Memory B cell (primary cell): ENCODE results near the gene NR3C1.
A peak's percentile ranks its signal among the peaks of the same experiment; 100 is the strongest.
"Not testable (repeated sequence)": the region's sequence is repeated elsewhere in the genome, so short reads cannot be mapped to it uniquely, and the experiment has no call there.

Source experiments
- ATAC-seq: fragments of 150-1000 bp; cut with Tn5 transposase; 2 replicates; pipeline ENCODE4 v1.10.0; 2021; ENCODE audit warnings: low read depth, mild to moderate bottlenecking, moderate library complexity
- DNase-seq, 2 donors: peaks; one replicate each; pipeline ENCODE4 v3.0.0; 2022; ENCODE audit warnings: low spot score in 2 of 2
- H3K27ac Mint-ChIP-seq: one replicate; pipeline ENCODE4 v1.8.0; 2022; ENCODE audit warnings: mild to moderate bottlenecking, moderate library complexity, mixed read lengths
- H3K27me3 Mint-ChIP-seq: one replicate; pipeline ENCODE4 v1.8.0; 2022; ENCODE audit warnings: mixed read lengths
- H3K36me3 Mint-ChIP-seq: one replicate; pipeline ENCODE4 v1.8.0; 2022; ENCODE audit warnings: mild to moderate bottlenecking, mixed read lengths
- H3K4me1 Mint-ChIP-seq: one replicate; pipeline ENCODE4 v1.8.0; 2022; ENCODE audit warnings: mixed read lengths
- H3K4me3 Mint-ChIP-seq: one replicate; pipeline ENCODE4 v1.8.0; 2022; ENCODE audit warnings: mild to moderate bottlenecking, moderate library complexity, mixed read lengths
- H3K9me3 Mint-ChIP-seq: one replicate; pipeline ENCODE4 v1.8.0; 2022; ENCODE audit warnings: mixed read lengths

NR3C1 gene

DNA sequence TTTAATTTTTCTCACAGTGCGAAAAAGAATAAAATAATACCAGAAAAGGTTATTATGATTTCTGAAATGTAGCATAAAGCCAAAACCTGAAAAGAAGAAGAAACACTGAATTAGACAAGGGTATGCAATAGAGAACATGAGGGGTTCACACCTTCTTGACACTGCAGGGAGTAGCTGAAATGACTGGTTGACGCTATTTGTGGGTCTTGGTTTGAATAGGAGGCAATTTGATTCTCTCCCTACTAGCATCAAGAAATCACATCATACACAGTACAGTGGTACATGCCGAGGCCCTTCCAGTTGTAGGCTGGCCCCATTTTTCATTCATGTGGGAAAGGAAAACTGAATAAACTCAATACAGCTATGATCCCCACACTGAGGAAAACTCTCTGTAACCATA, 68.6 kb downstream of the NR3C1 start:
- ATAC-seq (no peak), DNase-seq (no peak)
- Mint-ChIP-seq H3K4me3 (no peak overlapping the region), H3K9me3 (no peaks in the 10 kb centered on the region), H3K27me3 (no peaks in the 10 kb centered on the region), H3K4me1 (peaks cover 21% of the 10 kb centered on the region), H3K36me3 (peaks cover 17% of the 10 kb centered on the region), H3K27ac (no peak overlapping the region)

DNA sequence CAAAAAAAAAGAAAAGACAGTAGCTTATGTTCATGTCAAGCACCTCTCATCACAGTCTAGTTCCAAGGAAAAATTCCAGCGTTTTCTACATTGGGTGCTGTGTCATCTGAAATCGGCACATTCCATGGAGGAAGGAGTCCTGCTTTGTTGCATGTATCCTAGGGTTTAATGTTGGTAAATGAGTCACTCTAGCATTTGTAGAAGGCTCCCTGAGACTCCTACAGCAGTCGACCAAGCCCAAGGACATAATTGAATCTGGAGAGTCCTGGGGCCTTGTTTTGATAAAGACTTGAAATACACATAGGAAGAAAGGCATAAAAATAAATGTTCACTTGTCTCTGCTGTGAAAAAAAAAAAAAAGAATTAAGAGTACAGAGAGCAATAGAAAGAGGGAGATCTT, 69.1 kb downstream of the NR3C1 start:
- not testable (repeated sequence) for H3K27me3 Mint-ChIP-seq, DNase-seq, H3K27ac Mint-ChIP-seq, H3K9me3 Mint-ChIP-seq, ATAC-seq, H3K4me3 Mint-ChIP-seq
- Mint-ChIP-seq H3K36me3 (peaks cover 16% of the 10 kb centered on the region), H3K4me1 (peaks cover 17% of the 10 kb centered on the region)

DNA sequence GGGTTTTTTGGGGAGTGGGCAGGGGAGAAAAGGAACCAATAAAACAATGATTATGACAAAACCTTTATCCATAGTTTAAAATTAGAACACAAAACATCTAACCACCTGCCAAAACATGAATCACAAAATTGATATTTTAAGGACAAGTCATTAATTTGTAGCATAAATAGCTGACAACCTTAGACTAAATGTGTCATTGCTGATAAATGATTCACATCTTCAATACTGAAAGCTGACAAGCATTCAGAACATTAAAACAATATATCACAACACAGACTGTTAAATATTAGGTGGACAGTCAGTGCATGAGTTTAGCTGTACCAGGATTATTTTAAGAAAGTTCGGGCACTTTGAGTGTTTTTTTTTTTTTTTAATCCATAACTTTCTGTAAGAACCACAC, 71.5 kb downstream of the NR3C1 start:
- DNase-seq (no peak), ATAC-seq (no peak)
- peaks cover 29% of the 10 kb centered on the region for H3K36me3 Mint-ChIP-seq
- peaks cover 10% of the 10 kb centered on the region for H3K9me3 Mint-ChIP-seq
- no peak overlapping the region for H3K4me3 Mint-ChIP-seq
- no peaks in the 10 kb centered on the region for H3K27me3 Mint-ChIP-seq
- peaks cover 23% of the 10 kb centered on the region for H3K4me1 Mint-ChIP-seq
- no peak overlapping the region for H3K27ac Mint-ChIP-seq

DNA sequence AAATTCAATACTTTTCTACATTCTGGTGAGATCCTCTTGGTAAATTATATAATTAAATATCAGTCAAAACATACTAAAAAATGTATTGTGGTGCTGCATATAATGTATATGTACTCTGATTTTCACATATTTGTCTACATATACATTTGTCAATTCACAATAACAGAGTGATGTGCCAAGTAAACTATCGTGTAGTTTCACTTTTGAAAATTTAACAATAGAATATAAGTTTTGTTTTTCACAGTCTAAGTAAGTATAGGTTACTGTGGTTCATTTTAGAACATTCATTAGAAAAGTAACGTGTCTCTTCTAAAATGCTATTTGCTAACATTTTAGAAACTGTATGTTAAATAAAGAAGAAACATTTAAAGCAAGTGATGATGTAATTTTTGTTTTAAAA, 73.6 kb downstream of the NR3C1 start:
- Mint-ChIP-seq H3K4me1 (peaks cover 21% of the 10 kb centered on the region), H3K27me3 (no peaks in the 10 kb centered on the region), H3K9me3 (peaks cover 14% of the 10 kb centered on the region), H3K27ac (no peak overlapping the region), H3K4me3 (no peak overlapping the region), H3K36me3 (peaks cover 32% of the 10 kb centered on the region)
- ATAC-seq: no peak
- DNase-seq: no peak

- H3K4me3 Mint-ChIP-seq: no peak overlapping the region
- H3K36me3 Mint-ChIP-seq: peaks cover 36% of the 10 kb centered on the region
- no peaks in the 10 kb centered on the region for H3K27me3 Mint-ChIP-seq
These were observed 74.8 kb downstream of the NR3C1 start for GRCh38 chr5:143328589-143329220.

DNA sequence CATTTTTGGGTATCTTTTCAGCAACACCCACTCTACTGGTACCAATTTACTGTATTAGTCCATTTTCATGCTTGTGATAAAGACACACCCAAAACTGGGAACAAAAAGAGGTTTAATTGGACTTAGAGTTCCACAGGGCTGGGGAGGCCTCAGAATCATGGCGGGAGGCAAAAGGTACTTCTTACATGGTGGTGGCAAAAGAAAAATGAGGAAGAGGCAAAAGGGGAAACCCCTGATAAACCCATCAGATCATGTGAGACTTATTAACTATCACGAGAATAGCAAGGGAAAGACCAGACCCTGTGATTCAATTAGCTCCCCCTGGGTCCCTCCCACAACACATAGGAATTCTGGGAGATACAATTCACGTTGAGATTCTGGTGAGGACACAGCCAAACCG, 78.4 kb downstream of the NR3C1 start:
- ATAC-seq, H3K27me3 Mint-ChIP-seq, DNase-seq, H3K27ac Mint-ChIP-seq, H3K4me3 Mint-ChIP-seq: not testable (repeated sequence)
- Mint-ChIP-seq H3K9me3 (peaks cover 14% of the 10 kb centered on the region), H3K36me3 (peaks cover 39% of the 10 kb centered on the region), H3K4me1 (peaks cover 33% of the 10 kb centered on the region)

More at GRCh38 chr5:143328589-143329220, 74.8 kb downstream of the NR3C1 start:
- H3K4me1 Mint-ChIP-seq: peaks cover 28% of the 10 kb centered on the region
- no peak for DNase-seq
- no peak for ATAC-seq
- peaks cover 14% of the 10 kb centered on the region for H3K9me3 Mint-ChIP-seq
- peak overlapping the region; percentile 16 for H3K27ac Mint-ChIP-seq

GRCh38 chr5:143322931-143323630, 80.4 kb downstream of the NR3C1 start:
- ATAC-seq, H3K27me3 Mint-ChIP-seq, DNase-seq, H3K27ac Mint-ChIP-seq, H3K4me3 Mint-ChIP-seq, H3K9me3 Mint-ChIP-seq: not testable (repeated sequence)
- Mint-ChIP-seq H3K36me3 (peaks cover 31% of the 10 kb centered on the region), H3K4me1 (peaks cover 31% of the 10 kb centered on the region)

- Mint-ChIP-seq H3K4me1 (peaks cover 33% of the 10 kb centered on the region), H3K27me3 (no peaks in the 10 kb centered on the region), H3K36me3 (peaks cover 28% of the 10 kb centered on the region), H3K27ac (no peak overlapping the region), H3K9me3 (peaks cover 6% of the 10 kb centered on the region), H3K4me3 (no peak overlapping the region)
- ATAC-seq (no peak), DNase-seq (no peak)
These were observed 81.3 kb downstream of the NR3C1 start for GRCh38 chr5:143322176-143322575.

DNA sequence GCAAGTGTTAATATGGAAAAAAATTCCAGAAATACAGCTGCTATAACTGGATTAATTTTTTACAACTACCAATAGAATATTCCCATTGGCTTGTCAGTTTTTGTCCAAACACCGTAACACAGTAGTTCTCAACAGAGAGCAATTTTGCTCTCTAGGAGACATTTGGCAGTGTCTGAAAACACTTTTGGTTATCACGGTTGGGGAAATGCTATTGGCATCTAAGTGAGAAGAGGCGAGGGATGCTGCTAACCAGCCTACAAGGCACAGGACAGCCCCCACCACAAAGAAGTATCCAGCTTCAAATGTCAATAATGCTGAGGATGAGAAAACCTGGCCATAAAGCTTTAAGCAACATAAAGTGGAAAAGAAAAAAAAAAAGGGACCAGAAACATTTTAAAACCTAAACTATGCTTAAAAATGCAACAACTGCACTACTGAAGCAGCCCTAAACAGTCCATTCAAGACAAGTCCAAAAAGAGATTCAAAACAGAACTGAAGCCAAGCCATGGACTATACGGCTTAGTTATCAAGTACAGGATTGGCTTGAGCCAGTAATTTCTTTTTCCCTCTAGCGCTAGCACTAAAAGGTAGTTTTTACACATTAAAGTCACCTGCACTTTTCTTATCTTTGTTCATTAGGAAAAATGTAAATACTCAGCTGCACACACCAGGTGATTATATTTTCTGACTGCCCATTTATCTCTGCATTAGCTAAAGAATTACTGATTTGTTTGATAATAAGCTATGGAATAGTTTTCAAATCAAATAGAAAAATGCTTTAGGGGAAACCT, 83.9 kb downstream of the NR3C1 start:
- no peak for DNase-seq
- Mint-ChIP-seq H3K27ac (peak overlapping the region; percentile 60), H3K27me3 (no peaks in the 10 kb centered on the region), H3K9me3 (no peaks in the 10 kb centered on the region), H3K4me1 (peaks cover 34% of the 10 kb centered on the region), H3K4me3 (no peak overlapping the region), H3K36me3 (peaks cover 18% of the 10 kb centered on the region)
- ATAC-seq: no peak

DNA sequence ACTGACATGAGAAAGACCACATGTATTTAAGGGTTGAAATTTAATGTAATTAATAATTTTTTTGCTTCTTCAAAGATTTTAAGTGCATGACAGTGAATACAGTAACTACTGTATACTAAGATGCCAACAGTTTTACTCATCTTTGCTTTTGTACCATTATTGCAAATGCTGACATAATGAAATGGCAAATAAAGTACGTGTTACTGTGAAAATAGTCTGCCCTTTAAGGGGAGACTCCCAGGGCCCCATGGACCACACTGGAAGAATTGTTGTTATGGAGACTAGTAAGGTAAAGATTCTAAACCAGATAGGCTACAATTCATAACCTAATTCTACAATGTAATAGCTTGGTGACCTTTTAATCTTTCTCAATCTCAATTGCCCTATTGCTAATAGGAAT, 84.7 kb downstream of the NR3C1 start:
- no peak overlapping the region for H3K27ac Mint-ChIP-seq
- DNase-seq (no peak), ATAC-seq (no peak)
- H3K4me3 Mint-ChIP-seq: no peak overlapping the region
- no peaks in the 10 kb centered on the region for H3K27me3 Mint-ChIP-seq
- H3K9me3 Mint-ChIP-seq: no peaks in the 10 kb centered on the region
- H3K36me3 Mint-ChIP-seq: peaks cover 15% of the 10 kb centered on the region
- peaks cover 31% of the 10 kb centered on the region for H3K4me1 Mint-ChIP-seq

DNA sequence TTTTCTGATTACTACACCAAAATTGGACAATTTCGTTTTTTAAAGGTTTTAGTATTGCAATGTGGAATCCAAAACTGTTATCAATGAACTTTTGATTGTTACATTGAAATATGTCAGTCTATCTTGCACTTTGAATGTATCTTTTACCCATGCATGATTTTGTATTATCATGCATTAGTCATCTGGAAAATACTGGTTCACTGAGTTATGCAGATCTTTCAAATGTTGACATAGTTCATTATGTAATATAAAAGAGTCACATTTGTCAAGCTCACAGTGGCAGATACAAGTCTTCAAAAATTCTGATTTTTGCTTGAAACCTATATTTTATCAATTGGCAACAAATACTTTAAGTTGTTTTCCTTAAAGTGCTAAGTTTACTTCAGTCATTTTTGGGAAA, 85.2 kb downstream of the NR3C1 start:
- Mint-ChIP-seq H3K27ac (no peak overlapping the region), H3K4me1 (peaks cover 33% of the 10 kb centered on the region), H3K9me3 (no peaks in the 10 kb centered on the region), H3K27me3 (no peaks in the 10 kb centered on the region), H3K36me3 (peaks cover 16% of the 10 kb centered on the region), H3K4me3 (no peak overlapping the region)
- no peak for DNase-seq
- no peak for ATAC-seq

- Mint-ChIP-seq H3K4me1 (peaks cover 35% of the 10 kb centered on the region), H3K36me3 (peaks cover 20% of the 10 kb centered on the region), H3K27me3 (no peaks in the 10 kb centered on the region), H3K27ac (peak overlapping the region; percentile 69), H3K9me3 (no peaks in the 10 kb centered on the region), H3K4me3 (no peak overlapping the region)
- no peak for ATAC-seq
- no peak for DNase-seq
These were observed 86.4 kb downstream of the NR3C1 start for GRCh38 chr5:143316844-143317631.

- H3K4me1 Mint-ChIP-seq: peaks cover 31% of the 10 kb centered on the region
- ATAC-seq: no peak
These were observed 87.1 kb downstream of the NR3C1 start for GRCh38 chr5:143316337-143316736.

GRCh38 chr5:143315929-143316328, 87.6 kb downstream of the NR3C1 start:
- H3K9me3 Mint-ChIP-seq: no peaks in the 10 kb centered on the region
- no peak overlapping the region for H3K4me3 Mint-ChIP-seq
- H3K4me1 Mint-ChIP-seq: peaks cover 28% of the 10 kb centered on the region
- peaks cover 24% of the 10 kb centered on the region for H3K36me3 Mint-ChIP-seq
- no peak for ATAC-seq
- H3K27ac Mint-ChIP-seq: no peak overlapping the region
- H3K27me3 Mint-ChIP-seq: no peaks in the 10 kb centered on the region
- DNase-seq: no peak

More at GRCh38 chr5:143316337-143316736, 87.1 kb downstream of the NR3C1 start:
- no peak overlapping the region for H3K27ac Mint-ChIP-seq
- peaks cover 25% of the 10 kb centered on the region for H3K36me3 Mint-ChIP-seq
- DNase-seq: no peak
- no peaks in the 10 kb centered on the region for H3K9me3 Mint-ChIP-seq
- H3K27me3 Mint-ChIP-seq: no peaks in the 10 kb centered on the region
- no peak overlapping the region for H3K4me3 Mint-ChIP-seq
